COLO829 (cell line): ENCODE data around the gene SH2D5.
"Not testable (repeated sequence)": the region's sequence is repeated elsewhere in the genome, so short reads cannot be mapped to it uniquely, and the experiment has no call there.

Experiments
- DNase-seq: peaks from one replicate; pipeline ENCODE4 v3.0.0; 2012; ENCODE audit warnings: low spot score

SH2D5 gene

DNA sequence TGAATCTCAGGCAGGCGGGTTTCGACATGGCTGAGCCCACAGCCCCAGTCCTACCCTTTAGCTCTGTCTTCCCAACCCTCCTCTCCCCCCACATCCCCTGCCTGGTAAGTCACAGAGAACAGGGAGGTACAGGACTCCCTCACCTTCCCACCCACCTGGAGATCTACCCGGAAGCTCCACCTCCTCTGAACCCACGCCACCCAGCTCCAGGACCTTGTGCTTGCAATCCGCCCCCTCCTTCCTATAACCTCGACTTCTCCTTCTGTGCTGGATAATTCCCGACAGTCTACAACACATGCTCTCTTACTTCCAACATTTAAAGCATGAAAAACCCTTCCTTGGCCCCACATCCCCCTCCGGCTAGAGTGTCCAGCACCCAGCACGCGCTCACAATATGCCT lies 37.0 kb downstream of the SH2D5 start:
- DNase-seq, result no peak

DNA sequence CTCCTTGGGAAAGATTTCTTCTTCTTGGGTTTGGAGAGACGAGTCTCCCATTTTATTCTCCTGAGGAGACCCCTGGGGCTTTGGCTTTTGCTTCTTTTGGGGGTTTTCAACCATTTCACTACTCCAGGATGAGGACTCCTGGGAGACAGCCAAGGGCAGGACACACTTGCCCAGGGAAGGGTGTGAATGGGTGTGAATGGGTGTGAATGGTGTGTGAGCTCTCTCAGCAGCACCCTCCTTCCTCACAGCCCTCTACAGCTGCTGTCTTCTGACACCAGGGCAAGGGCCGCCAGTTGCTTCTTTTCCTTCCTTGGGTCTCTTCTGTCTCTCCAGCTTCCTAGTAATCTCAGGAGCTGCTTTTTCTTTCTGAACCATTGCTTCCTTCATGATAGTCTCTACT lies 38.9 kb downstream of the SH2D5 start:
- DNase-seq, result no peak

- DNase-seq, result no peak
Measured at GRCh38 chr1:20691872-20692271, 40.6 kb downstream of the SH2D5 start.

GRCh38 chr1:20689645-20690056 lies 42.9 kb downstream of the SH2D5 start:
- DNase-seq, result no peak

DNA sequence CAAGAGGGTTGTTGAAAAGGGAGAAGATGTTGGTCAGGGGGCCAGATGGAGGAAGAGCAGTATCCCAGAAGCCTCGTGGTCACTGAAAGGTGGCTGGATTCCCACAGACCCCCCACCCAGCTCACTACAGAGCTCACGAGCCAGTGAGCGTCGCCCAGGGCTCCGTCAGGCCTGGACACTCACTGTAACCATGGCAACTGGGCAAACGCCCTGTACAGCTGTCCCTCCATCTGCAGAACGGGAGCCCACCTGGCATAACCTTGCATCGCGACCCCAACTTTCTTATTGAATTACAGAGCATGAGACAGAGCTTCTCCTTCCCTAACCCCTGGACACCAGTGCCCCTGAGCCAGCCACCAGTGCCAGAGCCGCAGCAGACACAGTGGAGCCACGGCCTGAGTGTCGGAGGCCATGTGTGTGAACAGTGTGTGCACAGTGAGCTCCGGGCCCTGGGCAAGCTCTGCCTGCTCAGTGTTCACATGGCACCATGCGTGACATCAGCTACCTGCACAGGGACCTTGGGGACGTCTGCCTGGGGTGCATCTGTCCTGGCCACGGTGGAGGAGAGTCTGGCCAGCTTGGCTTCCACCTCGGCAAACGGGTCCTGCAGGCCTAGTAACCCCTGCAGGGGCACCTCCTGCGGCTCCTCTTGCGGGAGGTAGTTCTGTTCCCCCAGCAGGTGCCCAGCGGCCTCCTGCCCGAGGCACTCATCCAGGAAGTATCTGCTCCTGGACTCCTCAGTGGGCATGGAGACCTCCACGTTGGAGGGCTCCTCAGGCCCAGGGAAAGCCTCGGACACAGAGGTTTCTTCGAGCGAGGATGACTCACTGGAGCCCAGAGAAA lies 45.4 kb downstream of the SH2D5 start:
- no peak for DNase-seq

DNA sequence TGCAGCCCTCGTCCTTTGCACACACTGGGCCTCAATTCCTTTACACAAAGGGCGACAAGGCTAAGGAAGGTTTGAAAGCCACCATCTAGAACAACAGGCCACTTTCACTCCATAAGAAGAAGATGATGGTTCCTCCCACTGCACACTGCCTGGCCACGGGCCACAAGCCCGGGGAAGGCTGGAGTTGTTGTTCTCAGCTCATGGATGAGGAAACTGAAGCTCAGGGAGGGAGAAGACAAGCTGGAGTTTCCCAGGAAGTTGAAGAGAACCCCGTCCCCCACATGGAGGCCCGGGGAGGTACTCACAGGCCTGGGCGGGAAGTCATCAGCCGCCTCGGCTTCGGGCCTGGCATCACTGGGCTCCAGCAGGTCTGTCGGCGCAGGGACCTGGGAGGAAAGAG lies 46.8 kb downstream of the SH2D5 start:
- DNase-seq, result no peak

DNA sequence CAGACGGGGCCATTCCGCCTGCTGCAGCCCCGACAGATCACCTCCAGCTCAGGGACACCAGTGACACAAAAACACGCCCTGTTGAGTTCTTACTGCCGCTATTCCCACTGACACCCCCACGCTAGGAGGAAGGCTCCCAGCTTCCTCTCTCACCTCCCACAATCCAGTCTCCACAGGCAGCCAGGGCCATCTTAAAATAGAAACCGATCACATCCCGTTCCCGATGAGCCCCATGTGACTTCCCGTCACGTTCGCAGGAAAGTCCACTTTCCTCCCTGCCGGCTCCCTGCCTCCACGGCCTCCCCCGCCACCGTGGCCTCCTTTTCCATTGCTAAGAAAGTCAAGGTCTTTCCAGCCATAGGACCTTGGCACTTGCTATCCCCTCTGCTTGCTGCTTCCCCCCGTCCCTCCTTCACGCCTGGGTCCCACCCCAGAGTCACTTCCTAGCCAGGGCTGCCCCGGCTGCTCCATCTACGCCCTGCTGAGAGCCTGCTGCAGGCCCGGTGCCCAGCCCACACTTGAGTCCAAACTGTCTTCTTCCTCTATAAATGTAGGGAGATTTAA lies 47.3 kb downstream of the SH2D5 start:
- DNase-seq, result no peak

DNA sequence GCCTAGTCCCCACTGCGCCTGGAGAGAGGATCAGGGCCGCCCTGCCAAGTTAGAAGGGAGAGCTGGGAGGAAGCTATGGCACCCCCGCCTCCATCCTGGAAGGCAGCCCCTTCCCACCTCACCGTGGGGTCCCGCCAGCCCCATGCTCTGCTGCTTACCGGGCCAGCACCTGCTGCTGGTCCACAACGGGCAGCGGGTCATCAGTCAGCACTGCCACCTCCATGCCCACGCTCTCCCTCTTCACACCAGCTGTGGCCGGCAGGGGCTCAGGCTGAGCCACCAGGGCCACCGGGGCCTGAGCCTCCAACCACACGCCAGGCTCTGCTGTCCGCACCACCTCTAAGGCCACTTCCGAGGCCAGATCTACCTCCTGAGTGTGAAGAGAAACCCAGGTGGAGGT lies 47.9 kb downstream of the SH2D5 start:
- DNase-seq, result no peak

DNA sequence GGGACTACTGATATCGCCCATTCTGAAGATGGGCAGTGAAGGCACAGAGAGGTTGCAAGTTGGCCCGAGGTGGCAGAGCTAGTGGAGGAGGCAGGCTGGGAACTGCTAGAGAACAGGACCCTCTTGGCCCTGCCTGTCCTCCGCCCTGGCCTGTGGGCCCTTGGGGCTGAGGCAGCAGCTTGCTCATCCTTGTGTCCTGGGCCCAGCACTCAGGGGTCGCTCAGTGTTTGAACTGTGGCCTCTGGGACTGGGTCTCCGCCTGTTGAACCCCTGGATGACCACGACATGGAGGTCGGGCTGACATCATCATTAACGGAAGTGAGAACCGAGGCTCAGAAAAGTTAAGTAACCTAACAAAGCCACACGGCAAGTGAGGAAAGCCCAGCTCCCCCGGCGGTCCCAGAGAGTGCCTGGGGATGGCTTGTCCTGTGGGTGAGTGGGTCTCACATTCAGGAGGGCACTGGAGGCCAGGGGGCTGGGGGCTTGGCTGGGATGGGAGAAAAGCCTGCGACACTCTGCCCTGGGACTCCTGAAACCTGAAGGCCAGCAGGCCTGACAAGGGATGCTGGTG lies 48.4 kb downstream of the SH2D5 start:
- no peak for DNase-seq

DNA sequence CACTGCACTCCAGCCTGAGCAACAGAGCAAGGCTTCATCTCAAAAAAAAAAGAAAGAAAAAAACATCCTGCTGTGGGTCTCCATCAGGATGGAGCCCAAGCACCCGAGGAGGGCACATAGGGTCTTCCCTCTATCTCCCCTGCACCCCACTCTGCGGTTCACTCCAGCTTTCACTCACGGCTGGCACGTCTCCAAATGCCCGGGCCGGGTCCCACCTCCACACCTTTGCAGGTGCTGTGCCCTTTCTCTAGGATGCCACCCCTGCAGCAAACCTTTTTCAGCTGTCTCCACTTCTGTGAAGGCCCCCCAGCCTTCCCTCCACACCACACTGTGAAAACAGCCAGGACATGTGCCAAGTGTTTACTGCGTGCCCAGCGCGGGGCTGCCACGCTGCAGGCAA lies 48.9 kb downstream of the SH2D5 start:
- no peak for DNase-seq

DNA sequence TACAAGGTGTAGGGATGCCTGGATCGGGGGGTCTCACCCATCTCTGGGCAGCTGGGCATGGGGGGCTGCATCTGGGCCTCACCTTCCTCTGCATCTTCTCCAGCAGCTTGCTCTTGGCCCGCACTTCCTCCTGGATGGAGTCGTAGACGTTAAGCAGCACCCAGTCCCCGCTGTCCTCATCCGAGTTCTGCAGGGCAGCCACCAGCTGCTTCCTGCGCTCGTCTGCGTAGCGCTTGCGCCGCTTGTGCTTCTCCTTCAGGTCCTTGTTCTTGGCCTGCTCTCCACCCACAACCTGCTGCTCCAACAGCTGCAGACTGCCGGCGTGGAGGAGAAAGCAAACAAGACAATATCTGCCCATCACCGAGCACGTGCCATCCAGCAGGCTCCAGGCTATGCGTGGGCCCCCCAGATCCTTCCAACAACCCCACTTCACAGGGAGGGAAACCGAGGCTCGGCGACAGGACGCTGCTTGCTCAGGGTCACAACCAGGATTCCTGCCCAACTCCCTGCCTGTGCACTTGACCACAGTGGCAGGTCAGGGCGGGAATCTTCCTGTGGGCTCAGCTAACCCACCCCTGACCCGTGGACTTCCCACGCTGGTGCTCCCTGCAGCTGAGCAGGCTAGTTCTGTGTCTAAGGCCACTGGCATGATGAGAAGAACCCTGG lies 49.8 kb downstream of the SH2D5 start:
- DNase-seq, result no peak

DNA sequence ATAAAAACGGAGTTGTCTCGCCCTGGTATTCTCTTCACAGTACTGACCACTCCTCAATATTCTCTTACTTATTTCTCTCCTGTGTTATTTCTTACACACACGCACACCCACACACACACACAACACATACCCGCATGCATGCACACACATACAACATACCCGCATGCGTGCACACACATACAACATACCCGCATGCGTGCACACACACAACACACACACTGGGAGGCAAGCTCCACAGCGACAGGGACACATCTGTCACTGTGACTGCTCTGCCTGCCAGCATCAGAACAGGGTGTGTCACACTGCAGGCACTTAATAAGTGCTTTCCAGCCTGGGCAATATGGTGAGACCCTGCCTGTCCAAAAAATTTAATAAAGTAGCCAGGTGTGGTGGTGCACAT lies 50.5 kb downstream of the SH2D5 start:
- DNase-seq, result no peak

DNA sequence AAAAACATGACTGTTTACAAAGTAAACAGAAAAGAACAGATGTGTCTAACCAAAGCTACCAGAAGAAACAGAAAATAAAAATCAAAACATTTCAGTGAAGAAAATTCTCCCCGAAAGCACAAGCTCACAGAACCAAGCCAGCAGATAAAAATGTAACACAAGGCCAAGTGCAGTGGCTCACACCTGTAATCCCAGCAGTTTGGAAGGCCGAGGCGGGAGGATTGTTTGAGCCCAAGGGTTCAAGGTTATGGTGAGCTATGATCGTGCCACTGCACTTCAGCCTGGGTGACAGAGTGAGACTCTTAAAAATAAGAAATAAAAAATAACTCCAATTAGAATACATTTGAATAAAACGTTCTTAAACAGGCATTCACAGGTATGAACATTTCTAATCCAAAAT lies 52.2 kb downstream of the SH2D5 start:
- no peak for DNase-seq

DNA sequence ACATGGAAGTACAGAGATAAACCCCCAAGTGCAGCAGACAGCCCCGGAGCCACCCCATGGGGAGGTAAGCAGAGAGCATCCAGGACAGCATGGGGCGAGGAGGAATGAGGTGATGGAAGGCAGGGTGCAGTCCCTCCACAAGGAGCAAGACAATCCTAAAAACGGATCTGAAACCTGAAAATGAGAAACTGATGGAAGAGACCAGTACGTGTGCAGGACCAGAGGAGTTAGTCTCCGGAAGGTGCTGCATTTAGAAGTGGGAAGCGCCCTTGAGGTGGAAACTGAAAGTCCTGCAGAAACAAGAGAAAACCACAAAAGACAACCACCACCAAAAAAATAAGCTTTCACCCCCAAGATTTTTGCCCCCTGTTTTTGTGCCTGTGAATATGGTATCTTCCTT lies 53.9 kb downstream of the SH2D5 start:
- DNase-seq, result no peak

GRCh38 chr1:20673626-20674025 lies 58.9 kb downstream of the SH2D5 start:
- not testable (repeated sequence) for DNase-seq

GRCh38 chr1:20672265-20672632 lies 60.3 kb downstream of the SH2D5 start:
- DNase-seq, result no peak

GRCh38 chr1:20670936-20671335 lies 61.6 kb downstream of the SH2D5 start:
- DNase-seq, result no peak
